A549 (cell line): ENCODE measurements around the gene PIGS. TPM values are rescaled to one million over a fixed set of nuclear protein-coding genes. Genes with fewer than 3 reads are reported as not detected.
A peak's percentile ranks its signal among the peaks of the same experiment; 100 is the strongest.

Source experiments
- ATAC-seq, 2 experiments: fragments of 200-7000 bp in 1 of 2; fragments of >200 bp in 1 of 2; cut with Nextera tagmentation in 1 of 2; cut with Tn5 transposase in 1 of 2; 3 replicates each; pipeline versions ENCODE4 v1.8.0 to v1.9.1; 2018 to 2020; ENCODE audit warnings: mild to moderate bottlenecking in 1 of 2, moderate library complexity in 1 of 2
- CTCF ChIA-PET: fragments of 300-600 bp; sonication (Branson Sonifier 250); formaldehyde crosslinking; extraction: SDS; loops from one replicate; lab custom pipeline; 2021; ENCODE audit warnings: antibody characterized with exemption, inconsistent platforms; lab: Yijun Ruan, JAX
- POLR2A ChIA-PET: fragments of 350-600 bp; formaldehyde crosslinking; extraction: SDS; loops from one replicate; lab custom pipeline; 2021; ENCODE audit warnings: antibody characterized with exemption, inconsistent platforms; lab: Yijun Ruan, JAX
- DNase-seq, 2 experiments: peaks; one replicate each; pipeline versions ENCODE4 v3.0.0 to v3.0.0-alpha.2; 2011 to 2016; ENCODE audit warnings: low read depth in 1 of 2, low spot score in 1 of 2
- FAIRE-seq: peaks from 2 replicates; lab custom pipeline; 2011; peaks lifted over from hg19 to GRCh38; lab: Jason Lieb, UNC
- H3K27ac ChIP-seq, 2 experiments: fragments of >200 bp; sonication (Bioruptor Twin); formaldehyde crosslinking; 3 replicates each; pipeline ENCODE4 v1.5.1; 2016 to 2017
- H3K4me1 ChIP-seq: fragments of >200 bp; sonication (Bioruptor Twin); formaldehyde crosslinking; 3 replicates; pipeline ENCODE4 v1.6.1; 2016
- H3K4me2 ChIP-seq: fragments of >200 bp; sonication (Bioruptor Twin); formaldehyde crosslinking; 3 replicates; pipeline ENCODE4 v1.6.1; 2016
- H3K4me3 ChIP-seq: fragments of >200 bp; sonication (Bioruptor Twin); formaldehyde crosslinking; 3 replicates; pipeline ENCODE4 v1.5.1; 2016
- H3K9me3 ChIP-seq: fragments of >200 bp; sonication (Bioruptor Twin); formaldehyde crosslinking; 3 replicates; pipeline ENCODE4 v1.6.1; 2016
- BCL3 ChIP-seq: fragments of >200 bp; sonication (Bioruptor Twin); formaldehyde crosslinking; IDR thresholded peaks from 3 replicates; pipeline ENCODE4 v1.6.1; 2016
- CBX8 ChIP-seq: fragments of 200-600 bp; sonication (generic); IDR thresholded peaks from 2 replicates; pipeline ENCODE4 v1.6.1; 2016
- CEBPB ChIP-seq, 2 experiments: fragments of >200 bp in 1 of 2; sonication (Bioruptor Twin) in 1 of 2; formaldehyde crosslinking in 1 of 2; IDR thresholded peaks; 2 replicates each; pipeline ENCODE4 v1.6.1; 2012 to 2016
- CHD2 ChIP-seq: fragments of 150-350 bp; IDR thresholded peaks from 2 replicates; pipeline ENCODE4 v1.6.1; 2014; ENCODE audit warnings: low read length; ENCODE audit not compliant: partially characterized antibody
- CHD4 ChIP-seq: fragments of 200-600 bp; sonication (generic); IDR thresholded peaks from 2 replicates; pipeline ENCODE4 v1.6.1; 2016; ENCODE audit warnings: antibody characterized with exemption, mild to moderate bottlenecking, borderline replicate concordance
- E2F6 ChIP-seq: IDR thresholded peaks from 2 replicates; pipeline ENCODE4 v1.6.1; 2012; ENCODE audit warnings: low read depth, borderline replicate concordance
- EHF ChIP-seq: fragments of 250-450 bp; sonication (Bioruptor Pico); IDR thresholded peaks from 2 replicates; pipeline ENCODE4 v1.5.0; 2020; ENCODE audit warnings: mild to moderate bottlenecking
- EHMT2 ChIP-seq: fragments of 200-600 bp; sonication (generic); IDR thresholded peaks from 2 replicates; pipeline ENCODE4 v1.6.1; 2016; ENCODE audit warnings: antibody characterized with exemption, low read depth, mild to moderate bottlenecking, moderate library complexity
- EP300 ChIP-seq, 2 experiments: fragments of >200 bp; sonication (Bioruptor Twin); formaldehyde crosslinking; IDR thresholded peaks; 2 replicates in 1 of 2; 3 replicates in 1 of 2; pipeline ENCODE4 v1.6.1; 2016 to 2017
- FOSB ChIP-seq: fragments of 250-450 bp; sonication (Bioruptor Pico); IDR thresholded peaks from 2 replicates; pipeline ENCODE4 v1.5.0; 2020; ENCODE audit warnings: mild to moderate bottlenecking, moderate library complexity
- FOSL2 ChIP-seq, 2 experiments: fragments of 450-650 bp in 1 of 2; fragments of >200 bp in 1 of 2; sonication (Bioruptor Twin) in 1 of 2; formaldehyde crosslinking; IDR thresholded peaks; 2 replicates each; pipeline versions ENCODE4 v1.5.0 to v1.6.1; 2016 to 2020; ENCODE audit warnings: mild to moderate bottlenecking in 1 of 2, moderate library complexity in 1 of 2
- HES2 ChIP-seq: fragments of >200 bp; sonication (Bioruptor Twin); formaldehyde crosslinking; IDR thresholded peaks from 2 replicates; pipeline ENCODE4 v1.6.1; 2016
- HOXB13 ChIP-seq: fragments of 250-450 bp; sonication (Bioruptor Pico); IDR thresholded peaks from 2 replicates; pipeline ENCODE4 v1.5.0; 2020; ENCODE audit warnings: low read depth, mild to moderate bottlenecking, moderate library complexity
- JUNB ChIP-seq: fragments of >200 bp; sonication (Bioruptor Twin); formaldehyde crosslinking; IDR thresholded peaks from 2 replicates; pipeline ENCODE4 v1.6.1; 2016
- MAFK ChIP-seq: fragments of 450-650 bp; IDR thresholded peaks from 2 replicates; pipeline ENCODE4 v1.6.1; 2014; ENCODE audit not compliant: partially characterized antibody
- MAX ChIP-seq: IDR thresholded peaks from 2 replicates; pipeline ENCODE4 v1.6.1; 2012
- RCOR1 ChIP-seq: fragments of 150-350 bp; IDR thresholded peaks from 2 replicates; pipeline ENCODE4 v1.6.1; 2014; ENCODE audit warnings: antibody characterized with exemption, low read length, low read depth
- REST ChIP-seq: fragments of 200-600 bp; sonication (generic); IDR thresholded peaks from 2 replicates; pipeline ENCODE4 v1.6.1; 2016; ENCODE audit warnings: antibody characterized with exemption, mild to moderate bottlenecking, moderate library complexity
- TFCP2L1 ChIP-seq: fragments of 250-450 bp; sonication (Bioruptor Pico); IDR thresholded peaks from 2 replicates; pipeline ENCODE4 v1.5.0; 2021; ENCODE audit warnings: mild to moderate bottlenecking
- ZNF302 ChIP-seq: fragments of 250-450 bp; sonication (Bioruptor Pico); IDR thresholded peaks from 2 replicates; pipeline ENCODE4 v1.9.0; 2021; ENCODE audit warnings: inconsistent platforms, mild to moderate bottlenecking, moderate library complexity
- ZSCAN20 ChIP-seq: fragments of 250-450 bp; sonication (Bioruptor Pico); IDR thresholded peaks from 2 replicates; pipeline ENCODE4 v1.8.0; 2022; ENCODE audit warnings: mild to moderate bottlenecking, moderate library complexity
- WGBS: methylation state at CpG from one replicate; pipeline ENCODE4 v1.1.6; 2017; ENCODE audit errors: missing lambda C conversion rate; 5-methylcytosine and 5-hydroxymethylcytosine counted together
- polyA plus RNA-seq, 4 experiments: library from polyadenylated mRNA; depleted of rRNA in 3 of 4; stranded (reverse); fragments of >200 nt; fragmentation: RNase III in 1 of 4; extraction: RNeasy Plus Mini Kit Qiagen cat#74134 plus additional on column Dnase treatment in 1 of 4; gene quantifications; 2 replicates in 3 of 4; 3 replicates in 1 of 4; pipeline ENCODE4 v1.2.3, GENCODE V29; 2011 to 2017

PIGS gene
- polyA plus RNA-seq, 2 of the 4 experiments (the other 2 are of a cell fraction) = 50.0 to 53.2 TPM

GRCh38 chr17:28570716-28571360 lies 486 bp downstream of the PIGS start:
- Histone ChIP-seq H3K27ac (peak overlapping the region; percentile 87 to 91), H3K4me2 (peak overlapping the region; percentile 96), H3K4me3 (peak overlapping the region; percentile 92), H3K9me3 (no peaks in the 10 kb centered on the region), H3K4me1 (peaks cover 26% of the 10 kb centered on the region)
- DNase-seq (peak; percentile 42 to 64), FAIRE-seq (no peak), ATAC-seq (peak; percentile 42 to 57)
- 9% methylated on average over 21 of the region's 39 CpGs for WGBS
- CTCF ChIA-PET = interaction anchor here (0.6 to 3.8 kb wide), 11 partner anchors 11 to 176 kb away, joined by 3 to 24 read pairs (median 6); partner anchors contain the start of genes SDF2 and SUPT6H
- POLR2A ChIA-PET = interaction anchor here (0.6 to 2.1 kb wide), 5 partner anchors 18 to 214 kb away, joined by 3 to 8 read pairs (median 4); partner anchors contain the start of genes BLTP2, POLDIP2 and UNC119
- TF ChIP-seq MAX = 0 out of 2 replicates have a peak, but pooled peaks have one; percentile 31
- no peak for TF ChIP-seq TFCP2L1
- TF ChIP-seq FOSL2 (IDR thresholded peaks at IDR 0.05) = no peak
- 0 out of 2 replicates have a peak, but pooled peaks have one; percentile 14 for TF ChIP-seq FOSL2 (CRISPR knock-in tag; IDR thresholded peaks at IDR 0.05)
- no peak for TF ChIP-seq MAFK
- TF ChIP-seq E2F6 = 0 out of 2 replicates have a peak, but pooled peaks have one; percentile 62
- TF ChIP-seq CHD4 = no peak
- TF ChIP-seq, all 56 proteins: peak for 3

- H3K27ac ChIP-seq = no peak overlapping the region
- ATAC-seq = no peak
- peak overlapping the region; percentile 96; the same call in 1 of the 3 replicates for H3K4me2 ChIP-seq
- 93% methylated on average over 1 of the region's 1 CpG for WGBS
- ChIA-PET CTCF (interaction anchor here (0.7 to 3.3 kb wide), 4 partner anchors 10 to 75 kb away, joined by 4 to 19 read pairs (median 8); no protein-coding TSS in a partner anchor), POLR2A (interaction anchor here (0.6 kb wide), 1 partner anchor 37 kb away, joined by 3 read pairs; no protein-coding TSS in a partner anchor)
- FAIRE-seq = no peak
- H3K4me3 ChIP-seq = no peak overlapping the region
- H3K4me1 ChIP-seq = peaks cover 26% of the 10 kb centered on the region
- H3K9me3 ChIP-seq = no peaks in the 10 kb centered on the region
- no peak for TF ChIP-seq ZSCAN20 (CRISPR knock-in tag)
- TF ChIP-seq ZNF302 (CRISPR knock-in tag) = no peak
- no peak for TF ChIP-seq TFCP2L1
- no peak for TF ChIP-seq CBX8
- no peak for DNase-seq
These were observed 1.9 kb downstream of the PIGS start for GRCh38 chr17:28569446-28569845.

GRCh38 chr17:28567604-28568003 lies 3.7 kb downstream of the PIGS start:
- FAIRE-seq = no peak
- H3K9me3 ChIP-seq = no peaks in the 10 kb centered on the region
- WGBS = 83% methylated on average over 3 of the region's 3 CpGs
- no peak overlapping the region for H3K4me2 ChIP-seq
- H3K27ac ChIP-seq = no peak overlapping the region
- ChIA-PET POLR2A (no interaction called here), CTCF (interaction anchor here (1.1 kb wide), 1 partner anchor 13 kb away, joined by 8 read pairs; no protein-coding TSS in a partner anchor)
- no peak overlapping the region for H3K4me3 ChIP-seq
- TF ChIP-seq HES2 = no peak
- no peak for TF ChIP-seq HOXB13
- no peak for TF ChIP-seq FOSB
- no peak for TF ChIP-seq EHF (CRISPR knock-in tag)
- no peak for TF ChIP-seq EP300 (IDR thresholded peaks at IDR 0.05)
- no peak for TF ChIP-seq BCL3
- TF ChIP-seq RCOR1 = no peak
- no peak for TF ChIP-seq CHD2
- TF ChIP-seq REST = no peak
- TF ChIP-seq JUNB = no peak
- TF ChIP-seq CEBPB (IDR thresholded peaks at IDR 0.05) = no peak
- no peak for TF ChIP-seq EHMT2
- TF ChIP-seq ZNF302 (CRISPR knock-in tag) = no peak
- ATAC-seq = no peak
- no peak for DNase-seq
- H3K4me1 ChIP-seq = peaks cover 25% of the 10 kb centered on the region
